Activated T-cell treated with anti-CD3 and anti-CD28 coated beads, Interleukin-2, amount 50 U/mL, for 4 hours (primary cell): Measurements from ENCODE around the gene ZFHX3. TPM values are rescaled to one million over a fixed set of nuclear protein-coding genes. Genes with fewer than 3 reads are reported as not detected.

Experiments
- ATAC-seq, 2 donors: fragments of 200-7000 bp; cut with Tn5 transposase; one replicate each; pipeline ENCODE4 v1.10.0; 2021
- DNase-seq: peaks from one replicate; pipeline ENCODE4 v3.0.0-alpha.2; 2020
- H3K27me3 Mint-ChIP-seq: one replicate; pipeline ENCODE4 v1.8.0; 2021; ENCODE audit warnings: low read depth, mixed read lengths
- H3K36me3 Mint-ChIP-seq: one replicate; pipeline ENCODE4 v1.8.0; 2022; ENCODE audit warnings: mixed read lengths; ENCODE audit not compliant: insufficient read depth
- H3K4me1 Mint-ChIP-seq: one replicate; pipeline ENCODE4 v1.8.0; 2021; ENCODE audit warnings: low read depth, mixed read lengths
- H3K4me3 Mint-ChIP-seq: one replicate; pipeline ENCODE4 v1.8.0; 2021; ENCODE audit warnings: mild to moderate bottlenecking, moderate library complexity, mixed read lengths
- H3K9me3 Mint-ChIP-seq: one replicate; pipeline ENCODE4 v1.8.0; 2021; ENCODE audit warnings: mixed read lengths
- total RNA-seq, 3 donors: library from RNA; stranded (reverse); gene quantifications; one replicate each; pipeline ENCODE4 v1.2.1, GENCODE V29; 2021

Gene ZFHX3
- total RNA-seq, 3 donors from 2014 or later, result 0.29 to 2.5 (median 0.86) TPM

- ATAC-seq (no peak), DNase-seq (no peak)
- H3K4me3 Mint-ChIP-seq, result no peak overlapping the region
- H3K4me1 Mint-ChIP-seq, result no peaks in the 10 kb centered on the region
- H3K9me3 Mint-ChIP-seq, result no peaks in the 10 kb centered on the region
- H3K36me3 Mint-ChIP-seq, result no peaks in the 10 kb centered on the region
- no peaks in the 10 kb centered on the region for H3K27me3 Mint-ChIP-seq
Observed at GRCh38 chr16:72969812-72970211, 78.1 kb downstream of the ZFHX3 start.

- DNase-seq (no peak), ATAC-seq (no peak)
- Mint-ChIP-seq H3K27me3 (no peaks in the 10 kb centered on the region), H3K36me3 (no peaks in the 10 kb centered on the region), H3K9me3 (no peaks in the 10 kb centered on the region), H3K4me1 (no peaks in the 10 kb centered on the region), H3K4me3 (no peak overlapping the region)
Observed at GRCh38 chr16:72969146-72969545, 78.8 kb downstream of the ZFHX3 start.

GRCh38 chr16:72967941-72968340 lies 80.0 kb downstream of the ZFHX3 start:
- H3K9me3 Mint-ChIP-seq, result no peaks in the 10 kb centered on the region
- H3K27me3 Mint-ChIP-seq, result no peaks in the 10 kb centered on the region
- DNase-seq (no peak), ATAC-seq (no peak)
- no peaks in the 10 kb centered on the region for H3K36me3 Mint-ChIP-seq
- H3K4me3 Mint-ChIP-seq, result no peak overlapping the region
- no peaks in the 10 kb centered on the region for H3K4me1 Mint-ChIP-seq

- DNase-seq, result no peak
- ATAC-seq, result no peak
- no peaks in the 10 kb centered on the region for H3K4me1 Mint-ChIP-seq
Observed at GRCh38 chr16:72963533-72964315, 84.2 kb downstream of the ZFHX3 start.

GRCh38 chr16:72962347-72962746 lies 85.6 kb downstream of the ZFHX3 start:
- Mint-ChIP-seq H3K36me3 (no peaks in the 10 kb centered on the region), H3K4me1 (no peaks in the 10 kb centered on the region), H3K27me3 (no peaks in the 10 kb centered on the region), H3K9me3 (no peaks in the 10 kb centered on the region), H3K4me3 (no peak overlapping the region)
- ATAC-seq (no peak), DNase-seq (no peak)

More at GRCh38 chr16:72963533-72964315, 84.2 kb downstream of the ZFHX3 start:
- H3K36me3 Mint-ChIP-seq, result no peaks in the 10 kb centered on the region
- H3K27me3 Mint-ChIP-seq, result no peaks in the 10 kb centered on the region
- no peaks in the 10 kb centered on the region for H3K9me3 Mint-ChIP-seq
- H3K4me3 Mint-ChIP-seq, result no peak overlapping the region

- no peak overlapping the region for H3K4me3 Mint-ChIP-seq
- DNase-seq (no peak), ATAC-seq (no peak)
- H3K27me3 Mint-ChIP-seq, result no peaks in the 10 kb centered on the region
- no peaks in the 10 kb centered on the region for H3K9me3 Mint-ChIP-seq
- no peaks in the 10 kb centered on the region for H3K4me1 Mint-ChIP-seq
- no peaks in the 10 kb centered on the region for H3K36me3 Mint-ChIP-seq
Observed at GRCh38 chr16:72961863-72962262, 86.1 kb downstream of the ZFHX3 start.

- Mint-ChIP-seq H3K9me3 (no peaks in the 10 kb centered on the region), H3K4me3 (no peak overlapping the region), H3K27me3 (no peaks in the 10 kb centered on the region), H3K36me3 (no peaks in the 10 kb centered on the region), H3K4me1 (no peaks in the 10 kb centered on the region)
- ATAC-seq (no peak), DNase-seq (no peak)
Observed at GRCh38 chr16:72961115-72961832, 86.7 kb downstream of the ZFHX3 start.

- H3K9me3 Mint-ChIP-seq, result peaks cover 3% of the 10 kb centered on the region
- H3K27me3 Mint-ChIP-seq, result no peaks in the 10 kb centered on the region
- H3K4me1 Mint-ChIP-seq, result no peaks in the 10 kb centered on the region
- no peaks in the 10 kb centered on the region for H3K36me3 Mint-ChIP-seq
- no peak overlapping the region for H3K4me3 Mint-ChIP-seq
- ATAC-seq (no peak), DNase-seq (no peak)
Observed at GRCh38 chr16:72960101-72960500, 87.8 kb downstream of the ZFHX3 start.

GRCh38 chr16:72959301-72959996 lies 88.5 kb downstream of the ZFHX3 start:
- H3K27me3 Mint-ChIP-seq, result no peaks in the 10 kb centered on the region

GRCh38 chr16:72958522-72959076 lies 89.3 kb downstream of the ZFHX3 start:
- Mint-ChIP-seq H3K4me3 (no peak overlapping the region), H3K9me3 (peaks cover 3% of the 10 kb centered on the region), H3K27me3 (no peaks in the 10 kb centered on the region), H3K36me3 (no peaks in the 10 kb centered on the region), H3K4me1 (no peaks in the 10 kb centered on the region)
- no peak for ATAC-seq
- DNase-seq, result no peak

More at GRCh38 chr16:72959301-72959996, 88.5 kb downstream of the ZFHX3 start:
- Mint-ChIP-seq H3K4me3 (no peak overlapping the region), H3K36me3 (no peaks in the 10 kb centered on the region), H3K4me1 (no peaks in the 10 kb centered on the region), H3K9me3 (peaks cover 3% of the 10 kb centered on the region)
- ATAC-seq, result no peak
- DNase-seq, result no peak

- no peaks in the 10 kb centered on the region for H3K36me3 Mint-ChIP-seq
- H3K27me3 Mint-ChIP-seq, result no peaks in the 10 kb centered on the region
- H3K9me3 Mint-ChIP-seq, result peaks cover 3% of the 10 kb centered on the region
- no peaks in the 10 kb centered on the region for H3K4me1 Mint-ChIP-seq
- no peak overlapping the region for H3K4me3 Mint-ChIP-seq
- ATAC-seq, result no peak
- DNase-seq, result no peak
Observed at GRCh38 chr16:72957303-72958277, 90.3 kb downstream of the ZFHX3 start.

- H3K4me3 Mint-ChIP-seq, result no peak overlapping the region
- H3K4me1 Mint-ChIP-seq, result no peaks in the 10 kb centered on the region
- no peaks in the 10 kb centered on the region for H3K36me3 Mint-ChIP-seq
- DNase-seq (no peak), ATAC-seq (no peak)
- no peaks in the 10 kb centered on the region for H3K27me3 Mint-ChIP-seq
- peaks cover 3% of the 10 kb centered on the region for H3K9me3 Mint-ChIP-seq
Observed at GRCh38 chr16:72956124-72957064, 91.5 kb downstream of the ZFHX3 start.
